T-helper 1 cell (primary cell): ENCODE data around the gene ARHGEF28.

ENCODE experiments used
- DNase-seq, 5 donors: peaks; one replicate each; pipeline ENCODE4 v3.0.0-alpha.2; 2012 to 2020

The ARHGEF28 gene

DNA sequence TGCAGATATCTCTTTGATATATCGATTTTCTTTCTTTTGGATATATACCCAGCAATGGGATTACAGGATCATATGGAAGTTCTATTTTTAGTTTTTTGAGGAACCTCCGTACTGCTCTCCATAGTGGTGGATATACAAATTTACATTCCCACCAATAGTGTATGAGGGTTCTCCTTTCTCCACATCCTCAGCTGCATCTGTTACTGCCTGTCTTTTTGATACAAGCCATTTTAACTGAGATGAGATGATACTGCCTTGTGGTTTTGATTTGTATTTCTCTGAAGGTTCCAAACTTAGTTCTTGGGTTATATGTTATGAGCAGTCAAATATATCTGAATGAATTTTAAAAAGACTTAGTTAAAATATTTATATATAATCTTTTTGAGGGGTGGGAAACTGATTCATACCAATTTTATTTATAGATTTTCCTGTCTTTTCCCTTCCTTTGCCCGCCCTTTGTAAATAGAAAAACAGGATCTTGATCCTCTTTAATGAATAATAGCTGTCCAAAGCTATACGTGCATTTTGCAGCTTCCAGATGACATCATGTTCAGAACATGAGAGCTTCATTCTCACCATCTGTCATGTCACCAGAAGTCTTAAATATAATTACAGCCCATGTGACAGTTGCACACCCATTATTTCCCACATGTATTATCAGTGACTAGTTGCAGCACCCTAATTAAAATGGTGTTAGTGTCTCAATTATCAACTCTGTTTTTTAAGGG, 6.2 kb upstream of the ARHGEF28 start:
- no peak for DNase-seq

DNA sequence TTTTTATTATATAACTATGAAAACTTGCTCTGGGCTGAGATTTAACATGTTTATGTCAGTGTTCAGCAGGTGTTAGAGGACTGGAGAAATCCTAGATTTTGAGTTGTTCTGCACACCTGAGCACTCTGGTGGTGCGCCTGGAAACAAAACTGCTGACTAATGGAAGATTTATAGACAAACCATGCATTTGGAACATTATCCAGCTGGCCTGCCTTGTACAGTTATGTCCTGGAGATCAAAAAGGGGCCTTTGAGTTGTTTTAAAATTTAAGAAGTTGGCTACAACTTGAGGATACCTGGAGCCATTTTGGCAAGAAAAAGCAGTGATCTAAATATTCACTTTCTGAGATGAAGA, 5.7 kb upstream of the ARHGEF28 start:
- no peak for DNase-seq

DNA sequence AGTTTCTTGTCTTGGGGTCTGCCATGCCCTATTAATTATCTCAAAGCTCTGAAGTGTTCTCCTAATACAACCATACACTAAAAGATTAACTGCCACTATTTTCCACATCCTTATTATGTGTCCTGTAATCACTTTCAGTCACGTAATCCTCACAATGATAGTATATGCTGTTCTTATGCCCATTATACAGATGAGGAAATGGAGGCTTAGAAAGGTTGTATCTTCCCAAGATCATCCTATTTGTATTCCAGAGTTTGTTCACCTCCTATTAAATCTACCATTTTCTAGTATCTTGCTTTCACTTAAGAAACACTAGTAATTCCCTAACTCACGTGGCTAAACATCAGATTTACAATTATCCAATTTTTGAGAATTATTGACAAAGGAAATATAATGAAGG, 2.9 kb upstream of the ARHGEF28 start:
- DNase-seq, result no peak

DNA sequence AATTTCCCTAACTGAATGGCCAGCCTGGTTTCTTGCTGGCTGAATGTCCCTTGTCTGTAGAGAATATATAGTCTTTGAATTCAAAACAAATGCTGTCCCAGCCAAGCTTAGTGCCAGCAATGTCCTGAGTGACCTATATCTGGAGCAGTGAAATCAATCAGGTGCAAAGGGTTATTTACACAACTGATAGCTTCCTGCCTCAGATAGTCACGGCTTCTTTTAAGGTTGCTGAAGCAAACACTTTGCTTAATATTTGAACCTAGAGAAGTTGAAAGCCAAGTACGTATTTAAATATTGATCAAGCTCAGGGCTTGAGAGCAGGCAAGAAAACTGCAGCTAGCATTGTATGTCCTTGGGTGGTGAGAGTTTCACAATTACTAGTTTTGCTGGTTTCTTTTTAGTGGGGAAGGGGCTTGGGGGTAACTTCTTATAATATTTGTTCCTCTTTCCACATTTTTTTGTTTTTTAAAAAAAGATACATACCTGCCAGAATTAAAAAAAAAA, 2.0 kb upstream of the ARHGEF28 start:
- DNase-seq, result no peak

DNA sequence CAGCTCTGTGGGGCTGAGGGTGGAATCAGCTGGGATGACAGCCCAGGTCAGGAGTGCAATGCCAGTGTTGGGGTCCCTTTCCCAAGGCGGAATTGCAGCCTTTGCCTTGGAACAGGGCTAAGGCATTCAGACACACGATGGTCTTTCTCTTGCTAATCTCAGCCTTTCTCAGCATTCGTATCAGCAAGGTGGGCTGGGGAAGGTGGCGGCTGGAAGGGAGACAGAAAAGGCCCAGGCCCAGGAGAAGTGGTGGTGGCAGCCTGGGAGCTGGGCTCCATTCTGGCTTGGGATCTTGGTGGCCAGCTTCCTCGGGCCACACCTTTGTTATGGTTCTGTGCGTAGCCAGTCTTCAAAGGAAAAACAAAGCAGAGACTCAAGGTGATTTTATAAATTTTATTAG, 1.1 kb upstream of the ARHGEF28 start:
- no peak for DNase-seq

DNA sequence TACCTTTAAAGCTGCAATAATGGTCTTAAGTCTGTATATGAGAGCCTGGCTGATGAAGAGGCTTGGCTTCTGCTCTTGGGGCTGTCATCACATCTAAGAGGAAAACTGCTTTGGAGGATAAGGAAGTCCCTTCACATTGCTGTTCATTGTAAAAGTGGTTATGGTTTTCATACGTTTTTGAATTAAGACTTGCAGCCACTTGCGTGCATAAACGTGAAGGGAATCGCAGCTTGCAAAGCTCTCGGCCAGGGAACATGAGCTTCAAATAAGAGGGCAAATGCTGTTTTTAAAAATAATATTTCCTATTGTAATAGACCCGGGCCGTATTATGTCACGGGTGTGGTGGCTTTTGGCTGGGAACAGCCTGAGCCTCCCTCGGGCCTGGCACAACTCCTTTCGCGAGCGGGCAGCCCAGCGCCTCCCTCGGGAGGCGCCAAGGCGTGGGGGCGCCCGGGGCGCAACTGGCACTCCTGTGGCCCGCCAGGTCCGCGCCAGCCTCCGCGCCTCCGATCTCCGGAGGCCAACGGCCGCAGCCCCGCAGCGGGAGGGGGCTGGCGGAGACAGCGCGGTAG, 538 bp upstream of the ARHGEF28 start:
- DNase-seq, result no peak

DNA sequence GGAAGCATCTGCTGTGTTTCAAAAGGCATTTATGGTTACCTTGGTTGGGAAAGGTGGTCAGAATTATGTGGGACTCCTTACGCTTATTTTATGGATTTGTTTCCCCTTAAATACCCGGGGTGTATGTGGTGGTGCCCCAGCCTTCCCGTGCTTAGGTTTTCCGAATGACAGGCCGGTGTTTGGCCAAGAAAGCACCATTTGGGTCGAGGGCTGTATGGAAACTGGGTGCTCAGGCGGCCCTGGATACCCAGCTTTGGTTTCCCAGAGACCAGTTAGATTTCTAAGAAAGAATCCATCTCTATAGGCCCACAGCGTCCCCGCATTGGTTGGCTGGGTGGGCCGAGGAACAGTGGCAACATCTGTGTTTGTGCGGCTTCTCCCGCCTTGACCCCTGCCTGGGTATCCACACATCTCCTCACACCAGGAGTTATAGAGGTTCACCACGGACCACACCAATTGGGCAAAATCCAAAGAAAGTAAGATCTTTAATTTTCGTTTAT, 868 bp downstream of the ARHGEF28 start:
- DNase-seq, result no peak

DNA sequence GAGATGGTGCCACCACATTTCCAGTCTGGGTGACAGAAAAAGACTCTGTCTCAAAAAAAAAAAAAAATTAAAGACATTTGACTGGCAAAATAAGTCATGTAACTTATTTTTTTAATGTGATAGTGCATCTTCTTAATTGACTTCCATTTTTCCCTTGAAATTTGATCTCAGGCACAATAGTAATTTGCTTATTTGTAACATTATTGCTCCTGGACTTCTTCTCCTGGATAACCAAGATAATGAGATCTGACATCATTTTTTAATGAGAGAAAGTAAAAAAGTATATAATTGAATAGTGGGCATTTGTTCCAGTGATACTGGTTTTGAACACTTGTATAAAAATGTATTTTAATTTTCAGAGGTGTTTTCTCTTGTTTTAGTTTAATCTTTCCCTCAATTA, 3.5 kb downstream of the ARHGEF28 start:
- DNase-seq, result no peak

DNA sequence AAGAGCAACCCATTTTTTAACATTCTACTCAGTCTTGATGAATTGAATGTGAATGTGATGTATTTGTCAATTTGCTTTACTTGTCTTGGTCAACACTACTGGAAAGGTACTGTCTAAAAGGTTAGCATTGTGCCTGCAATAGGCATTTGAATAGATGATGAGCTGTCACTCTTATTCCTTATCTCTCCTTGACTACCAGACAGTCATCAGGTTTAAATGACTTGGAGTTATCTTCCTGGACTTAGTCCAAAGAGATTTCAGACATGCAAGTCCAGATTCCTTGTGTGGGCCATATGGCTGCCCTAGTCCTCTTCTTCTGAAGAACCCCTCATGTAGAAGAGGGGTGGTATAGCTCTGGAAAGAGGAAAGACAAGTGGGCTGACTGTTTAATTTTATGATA, 4.8 kb downstream of the ARHGEF28 start:
- no peak for DNase-seq

DNA sequence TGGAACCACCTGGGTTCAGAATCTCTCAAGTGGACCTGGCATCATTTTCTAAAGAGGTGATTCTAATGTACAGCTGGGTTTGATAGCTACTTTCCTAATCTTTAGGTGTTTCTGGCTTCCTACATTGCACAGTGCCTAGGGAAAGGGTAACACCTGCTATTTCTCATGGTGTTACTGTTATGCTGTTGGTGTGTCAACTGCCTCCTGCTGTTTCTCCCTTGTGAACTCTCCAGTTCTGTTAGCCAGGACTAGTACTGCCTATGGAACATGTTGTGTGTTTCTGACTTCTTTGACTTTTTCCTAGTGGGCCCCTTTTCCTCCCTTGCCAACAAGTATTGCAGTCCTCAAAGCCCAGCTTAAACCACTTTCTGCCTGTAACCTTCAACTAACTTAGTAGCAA, 5.5 kb downstream of the ARHGEF28 start:
- no peak for DNase-seq

DNA sequence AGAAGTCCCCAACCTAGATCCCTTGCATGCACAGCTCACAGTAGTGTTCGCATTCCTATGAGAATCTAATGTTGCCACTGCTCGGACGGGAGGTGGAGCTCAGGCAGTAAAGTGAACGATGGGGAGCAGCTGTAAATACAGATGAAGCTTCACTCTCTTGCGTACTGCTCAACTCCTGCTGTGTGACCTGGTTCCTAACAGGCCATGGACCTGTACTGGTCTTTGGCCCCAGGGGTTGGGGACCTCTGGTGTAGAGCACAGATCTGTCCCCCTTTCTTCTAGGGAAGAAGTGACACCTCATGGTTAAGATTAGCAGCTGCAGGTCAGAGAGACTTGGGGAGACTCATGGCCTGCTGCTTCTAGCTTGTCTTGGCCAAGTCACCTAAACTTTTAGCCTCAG, 7.1 kb downstream of the ARHGEF28 start:
- DNase-seq, result no peak

DNA sequence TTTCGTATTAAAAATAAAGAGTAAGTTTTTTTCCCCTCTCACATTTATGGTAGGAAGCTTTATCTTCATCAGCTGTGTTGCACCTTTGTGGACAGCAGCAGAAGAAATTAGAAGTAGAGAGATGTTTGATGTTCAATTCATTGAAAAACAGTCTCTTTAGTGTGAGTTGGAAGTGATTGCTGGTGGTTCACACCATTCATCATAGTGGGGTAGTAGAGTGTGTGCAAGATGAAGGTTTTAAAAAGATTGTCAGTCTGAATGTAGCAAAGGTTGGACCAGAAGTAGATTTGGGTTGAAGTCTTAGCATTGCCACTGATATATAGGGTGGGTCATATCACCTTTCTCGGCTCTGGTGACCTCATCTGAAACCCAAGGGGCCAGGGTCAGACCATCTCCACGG, 10.4 kb downstream of the ARHGEF28 start:
- no peak for DNase-seq

DNA sequence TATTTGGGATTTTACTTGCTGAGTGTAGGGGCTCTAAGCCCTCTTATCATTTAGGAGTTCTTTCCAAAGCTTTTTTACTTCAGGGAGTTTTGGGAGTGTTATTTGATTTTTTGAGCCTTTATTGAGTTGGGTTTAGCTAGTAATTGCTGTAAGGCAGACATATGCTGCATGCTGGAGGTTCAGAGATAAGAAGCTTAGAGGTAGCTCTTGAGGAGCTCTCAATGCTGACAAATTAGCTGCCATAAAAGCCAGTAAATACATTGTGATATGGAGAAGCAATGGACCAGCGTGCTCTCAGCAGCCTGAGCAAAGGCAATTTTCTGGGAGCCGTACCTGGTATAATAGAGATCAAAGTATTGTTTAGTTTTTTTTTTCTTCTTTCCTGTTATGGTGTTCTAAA, 11.6 kb downstream of the ARHGEF28 start:
- DNase-seq, result no peak

DNA sequence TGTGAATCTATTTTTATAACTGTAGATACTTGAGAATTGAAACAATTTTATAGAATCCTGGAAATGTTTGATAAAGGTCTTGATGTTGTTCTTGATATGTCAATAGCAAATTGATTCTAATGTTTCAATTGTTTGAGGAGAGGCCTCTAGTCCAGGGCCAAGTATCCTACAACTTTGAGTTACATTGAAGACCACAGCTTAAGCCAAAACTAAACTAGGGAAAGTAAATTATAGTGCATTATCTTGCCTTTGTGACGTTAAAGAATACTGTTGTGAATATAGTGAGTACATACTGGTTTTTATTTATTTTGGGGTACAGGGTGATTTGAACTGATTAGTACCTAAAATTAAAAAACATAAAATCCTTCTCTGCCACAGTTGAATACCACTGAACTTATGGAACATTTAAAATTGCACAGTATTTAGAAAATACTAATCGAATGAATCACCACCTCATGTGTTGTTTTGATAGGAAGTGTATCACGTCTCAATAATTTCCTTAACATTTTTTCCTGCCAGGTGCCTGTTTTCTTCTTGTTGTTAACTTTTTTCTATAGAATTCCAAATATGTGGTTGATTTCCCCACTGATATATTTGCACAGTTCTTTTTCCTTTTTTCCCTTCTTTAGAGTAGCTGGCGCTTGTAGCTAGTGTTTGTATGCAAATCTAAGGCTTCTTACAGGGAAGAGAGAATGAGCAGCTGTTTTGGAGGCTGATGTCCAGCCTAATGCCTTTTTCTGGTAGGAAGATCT, 12.5 kb downstream of the ARHGEF28 start:
- no peak for DNase-seq

DNA sequence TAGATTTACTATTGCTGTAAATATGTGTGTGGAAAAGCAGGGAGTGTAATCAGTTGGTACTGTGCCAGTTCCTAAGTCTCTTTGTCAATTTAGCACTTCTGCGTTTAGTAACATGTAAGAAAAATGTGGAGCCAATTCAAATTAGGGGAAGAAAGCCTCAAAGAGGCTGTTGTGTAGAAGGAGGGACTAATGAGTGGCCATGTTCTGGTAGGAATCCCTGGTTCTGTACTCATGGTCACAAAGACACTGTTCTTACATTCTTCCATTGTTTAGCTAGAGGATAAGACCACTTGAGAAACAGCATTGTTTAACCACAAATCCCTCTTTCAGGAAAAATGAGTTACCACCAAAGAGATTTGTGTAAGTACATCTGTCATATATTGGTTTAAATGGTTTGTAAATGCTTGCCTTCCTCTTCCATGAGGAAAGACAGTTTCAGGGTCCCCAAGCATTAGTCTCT, 14.9 kb downstream of the ARHGEF28 start:
- DNase-seq, result no peak

DNA sequence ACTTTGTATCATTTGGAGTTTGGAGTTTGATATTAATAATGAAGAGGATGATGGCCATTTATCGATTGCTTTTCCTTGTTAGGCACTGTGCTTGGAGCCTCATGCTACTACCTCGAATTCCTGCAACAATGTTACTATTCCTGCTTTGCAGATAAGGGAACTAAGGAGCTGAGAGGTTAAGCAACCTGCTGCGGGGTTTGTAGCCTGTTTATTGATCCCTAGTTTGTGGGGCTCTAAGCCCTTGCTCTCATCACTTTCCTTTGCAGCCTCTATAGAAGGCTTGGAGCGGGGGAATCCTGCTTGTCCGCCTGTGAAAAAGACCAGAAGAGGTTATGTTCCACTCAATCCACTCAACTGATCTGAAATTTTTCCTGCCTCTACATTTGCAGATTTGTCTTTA, 15.8 kb downstream of the ARHGEF28 start:
- DNase-seq, result no peak

DNA sequence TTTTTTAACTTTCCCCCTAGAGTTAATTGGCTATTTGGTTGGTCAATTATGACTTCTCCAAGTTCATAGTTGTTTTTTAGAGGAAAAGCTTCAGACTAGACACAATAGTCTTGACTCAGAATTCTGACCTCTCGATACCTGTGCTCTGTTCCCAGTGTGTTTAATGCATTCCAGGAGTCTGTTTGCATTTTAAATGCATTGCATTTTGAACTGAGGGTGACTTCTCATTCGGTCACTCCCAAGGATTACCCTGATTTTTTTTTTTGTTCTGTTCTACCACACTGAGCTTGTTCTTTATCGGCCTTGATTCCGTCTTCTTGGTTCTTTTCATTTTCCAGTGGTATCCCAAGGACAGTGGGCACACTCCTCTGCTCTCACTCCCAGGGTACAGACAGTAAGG, 16.3 kb downstream of the ARHGEF28 start:
- DNase-seq, result no peak

DNA sequence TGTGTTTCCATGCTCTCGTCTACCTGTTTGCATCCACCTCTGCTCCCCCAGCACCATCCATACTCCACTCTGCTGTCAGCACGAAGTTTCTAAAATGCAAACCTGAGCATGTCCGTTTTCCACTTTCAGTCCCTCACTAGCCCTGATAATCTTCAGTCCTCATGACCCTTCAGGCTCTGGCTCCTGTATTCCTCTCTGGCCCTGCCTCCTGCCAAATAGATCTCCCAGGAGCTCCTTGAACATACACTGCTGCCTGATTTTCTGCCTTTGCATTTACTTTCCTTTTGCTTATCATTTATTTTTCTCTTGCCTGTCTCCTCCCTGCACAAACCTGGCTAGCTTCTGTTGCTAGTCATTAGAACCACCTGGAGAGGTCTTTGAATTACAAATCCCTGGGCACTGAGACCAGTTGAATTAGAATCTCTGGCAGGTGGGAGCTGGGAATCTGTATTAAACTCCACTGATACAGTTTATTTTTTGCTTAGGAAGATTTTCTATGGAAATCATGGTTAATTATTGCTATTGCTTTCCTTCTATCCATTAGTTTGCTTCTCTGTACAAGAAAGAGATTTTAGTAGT, 18.5 kb downstream of the ARHGEF28 start:
- DNase-seq, result no peak

DNA sequence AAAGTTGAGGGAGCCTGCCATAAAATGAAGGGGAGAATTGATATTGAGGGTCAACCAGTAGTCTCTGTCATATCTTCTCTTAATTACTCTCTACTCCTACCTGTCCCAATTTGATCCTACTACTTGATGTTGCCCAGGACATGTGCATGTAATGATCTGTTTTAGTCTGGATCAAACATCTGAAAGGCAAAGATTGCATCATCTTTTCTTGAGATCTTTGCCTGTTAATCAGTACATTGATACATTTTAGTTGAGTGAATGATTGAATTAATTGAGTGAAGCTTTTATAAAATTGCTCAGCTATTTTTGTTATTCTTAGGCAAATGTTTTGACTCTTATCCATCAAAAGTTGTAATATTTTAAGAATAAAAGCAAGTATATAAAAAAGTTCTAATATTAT, 21.7 kb downstream of the ARHGEF28 start:
- no peak for DNase-seq

DNA sequence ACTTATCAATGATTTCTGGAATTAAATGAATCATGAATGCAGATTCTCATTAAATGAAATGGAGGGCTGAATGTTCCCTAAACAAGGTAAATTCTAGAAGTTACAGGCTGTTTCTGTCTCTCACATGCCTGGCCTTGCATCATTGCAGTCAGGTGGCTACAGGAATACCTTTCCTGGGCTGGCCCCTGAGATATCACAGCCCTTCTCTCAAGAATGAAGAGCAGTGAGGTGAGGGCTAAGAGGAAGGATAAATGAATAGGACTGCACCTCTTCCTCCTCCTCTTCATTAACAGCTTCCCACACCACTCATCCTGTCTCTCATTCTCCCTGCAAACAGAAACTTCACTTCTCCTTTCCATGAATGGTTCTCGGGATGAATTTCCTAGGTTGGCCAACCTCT, 22.5 kb downstream of the ARHGEF28 start:
- DNase-seq, result no peak

DNA sequence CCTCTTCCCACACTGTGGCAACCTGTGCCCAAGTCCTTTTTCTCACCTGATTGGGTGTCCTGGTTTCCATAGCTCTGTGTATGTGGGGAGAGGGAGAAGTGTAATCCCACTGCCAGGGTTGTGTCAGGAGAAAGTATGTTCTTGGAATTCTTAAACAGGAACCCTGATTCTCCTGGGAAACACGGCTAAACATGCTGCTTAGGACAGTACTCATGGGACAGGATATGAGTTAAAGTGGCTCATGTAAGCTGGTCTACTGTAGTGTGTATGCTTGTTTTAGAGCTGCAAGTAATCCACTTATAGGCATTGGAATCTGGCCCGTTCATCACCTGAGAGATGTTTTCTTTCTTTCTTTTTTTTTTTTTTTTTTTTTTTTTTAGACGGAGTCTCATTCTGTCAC, 23.9 kb downstream of the ARHGEF28 start:
- DNase-seq, result no peak

DNA sequence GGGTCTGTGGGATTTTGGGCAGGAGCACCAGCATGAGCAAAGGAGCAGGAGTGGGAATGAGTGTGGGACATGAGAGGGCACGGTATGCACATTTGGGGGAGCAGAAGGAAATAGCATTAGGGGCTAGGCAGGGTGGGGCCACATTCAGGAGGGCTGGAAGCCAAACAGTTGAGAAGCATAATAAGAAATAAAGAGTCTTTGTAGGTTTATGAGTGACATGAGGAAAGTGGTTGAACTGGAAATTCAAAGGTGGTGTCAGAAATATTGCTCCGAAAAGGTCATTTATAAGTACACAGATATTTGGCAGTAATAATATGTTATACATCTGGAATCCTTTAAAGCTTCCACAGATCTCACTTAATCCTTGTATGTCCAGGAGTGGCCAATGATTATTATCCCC, 26.4 kb downstream of the ARHGEF28 start:
- no peak for DNase-seq

DNA sequence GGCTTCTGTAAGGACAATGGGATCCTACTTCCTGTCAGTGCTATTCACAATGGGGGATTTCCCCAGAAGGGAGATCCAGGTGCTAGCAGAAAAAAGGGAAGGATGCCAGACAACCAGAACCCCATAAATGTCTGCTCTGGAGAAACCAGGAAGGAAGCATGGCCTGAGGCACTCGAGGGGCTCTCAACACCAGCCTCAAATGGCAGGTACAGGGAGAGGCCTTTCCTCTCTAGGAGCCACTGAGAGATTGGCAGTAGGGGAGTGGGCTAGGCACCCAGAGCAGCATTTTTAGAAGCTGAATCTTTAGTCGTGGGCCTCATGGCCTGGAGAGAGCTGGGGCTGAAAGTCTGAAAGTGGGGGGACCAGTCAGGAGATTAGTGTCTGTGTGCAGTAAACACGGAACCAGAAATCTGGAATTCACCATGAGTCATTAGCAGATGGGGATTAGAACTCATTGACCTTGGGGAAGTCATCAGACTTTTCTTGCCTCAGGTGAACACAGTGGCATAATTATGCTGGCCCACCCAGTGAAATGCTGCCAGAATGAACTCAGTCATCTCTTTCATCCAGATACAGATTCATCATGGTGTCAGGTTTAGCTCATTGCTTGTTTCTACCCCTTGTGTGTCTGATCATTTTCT, 28.3 kb downstream of the ARHGEF28 start:
- DNase-seq, result no peak
